ENCODE results near the gene ADARB1.

The ADARB1 gene

GRCh38 chr21:45080639-45081414 is 6.4 kb downstream of the ADARB1 start:
- DNase-seq (ENCODE audit: low spot score in 2 of 2) = no peak
- no peak overlapping the region for H3K4me3 ChIP-seq
- no peaks in the 10 kb centered on the region for H3K27me3 ChIP-seq (ENCODE audit: low read depth)
- peaks cover 9% of the 10 kb centered on the region; the same call in 1 of the 2 replicates for H3K4me1 ChIP-seq
- H3K9me3 ChIP-seq = no peaks in the 10 kb centered on the region
- no peaks in the 10 kb centered on the region for H3K36me3 ChIP-seq (replicated peaks)
- in situ Hi-C loops (cut with MboI; ENCODE audit: low sequenced_read_pairs) = no loop called here

- no peaks in the 10 kb centered on the region for H3K9me3 ChIP-seq
- H3K4me1 ChIP-seq = 0 out of 2 replicates have a peak, but pooled peaks cover 3% of the 10 kb centered on the region
- DNase-seq (ENCODE audit: low spot score in 2 of 2) = no peak
- H3K4me3 ChIP-seq = no peak overlapping the region
- no peaks in the 10 kb centered on the region for H3K36me3 ChIP-seq (replicated peaks)
- H3K27me3 ChIP-seq (ENCODE audit: low read depth) = no peaks in the 10 kb centered on the region
- in situ Hi-C loops (cut with MboI; ENCODE audit: low sequenced_read_pairs) = no loop called here
These were observed 7.3 kb downstream of the ADARB1 start for GRCh38 chr21:45081636-45082035.

GRCh38 chr21:45082736-45083135 is 8.4 kb downstream of the ADARB1 start:
- no peak for DNase-seq (ENCODE audit: low spot score in 2 of 2)
- Histone ChIP-seq H3K9me3 (no peaks in the 10 kb centered on the region), H3K4me1 (0 out of 2 replicates have a peak, but pooled peaks cover 2% of the 10 kb centered on the region), H3K36me3 (replicated peaks) (no peaks in the 10 kb centered on the region), H3K4me3 (no peak overlapping the region), H3K27me3 (ENCODE audit: low read depth) (no peaks in the 10 kb centered on the region)
- in situ Hi-C loops (cut with MboI; ENCODE audit: low sequenced_read_pairs) = no loop called here

GRCh38 chr21:45084121-45084520 is 9.7 kb downstream of the ADARB1 start:
- Histone ChIP-seq H3K36me3 (replicated peaks) (no peaks in the 10 kb centered on the region), H3K9me3 (no peaks in the 10 kb centered on the region), H3K4me1 (0 out of 2 replicates have a peak, but pooled peaks cover 2% of the 10 kb centered on the region), H3K27me3 (ENCODE audit: low read depth) (no peaks in the 10 kb centered on the region), H3K4me3 (no peak overlapping the region)
- no peak for DNase-seq (ENCODE audit: low spot score in 2 of 2)
- in situ Hi-C loops (cut with MboI; ENCODE audit: low sequenced_read_pairs) = no loop called here

GRCh38 chr21:45084881-45085536 is 10.6 kb downstream of the ADARB1 start:
- H3K4me3 ChIP-seq = no peak overlapping the region
- H3K36me3 ChIP-seq (replicated peaks) = no peaks in the 10 kb centered on the region
- no peaks in the 10 kb centered on the region for H3K27me3 ChIP-seq (ENCODE audit: low read depth)
- in situ Hi-C loops (cut with MboI; ENCODE audit: low sequenced_read_pairs) = no loop called here
- no peaks in the 10 kb centered on the region for H3K4me1 ChIP-seq
- DNase-seq (ENCODE audit: low spot score in 2 of 2) = no peak
- no peaks in the 10 kb centered on the region for H3K9me3 ChIP-seq

GRCh38 chr21:45085700-45086099 is 11.3 kb downstream of the ADARB1 start:
- H3K9me3 ChIP-seq = no peaks in the 10 kb centered on the region
- no peak for DNase-seq (ENCODE audit: low spot score in 2 of 2)
- in situ Hi-C loops (cut with MboI; ENCODE audit: low sequenced_read_pairs) = no loop called here
- H3K27me3 ChIP-seq (ENCODE audit: low read depth) = no peaks in the 10 kb centered on the region
- H3K4me3 ChIP-seq = no peak overlapping the region
- H3K4me1 ChIP-seq = no peaks in the 10 kb centered on the region
- no peaks in the 10 kb centered on the region for H3K36me3 ChIP-seq (replicated peaks)

GRCh38 chr21:45086337-45086958 is 12.1 kb downstream of the ADARB1 start:
- Histone ChIP-seq H3K9me3 (no peaks in the 10 kb centered on the region), H3K27me3 (ENCODE audit: low read depth) (no peaks in the 10 kb centered on the region), H3K4me3 (no peak overlapping the region), H3K36me3 (replicated peaks) (no peaks in the 10 kb centered on the region), H3K4me1 (no peaks in the 10 kb centered on the region)
- DNase-seq (ENCODE audit: low spot score in 2 of 2) = no peak
- in situ Hi-C loops (cut with MboI; ENCODE audit: low sequenced_read_pairs) = no loop called here

- Histone ChIP-seq H3K36me3 (replicated peaks) (no peaks in the 10 kb centered on the region), H3K27me3 (ENCODE audit: low read depth) (no peaks in the 10 kb centered on the region), H3K9me3 (no peaks in the 10 kb centered on the region), H3K4me1 (no peaks in the 10 kb centered on the region), H3K4me3 (no peak overlapping the region)
- in situ Hi-C loops (cut with MboI; ENCODE audit: low sequenced_read_pairs) = no loop called here
- no peak for DNase-seq (ENCODE audit: low spot score in 2 of 2)
These were observed 12.8 kb downstream of the ADARB1 start for GRCh38 chr21:45087022-45087823.

GRCh38 chr21:45088116-45088515 is 13.7 kb downstream of the ADARB1 start:
- Histone ChIP-seq H3K4me3 (no peak overlapping the region), H3K4me1 (no peaks in the 10 kb centered on the region), H3K27me3 (ENCODE audit: low read depth) (no peaks in the 10 kb centered on the region), H3K36me3 (replicated peaks) (no peaks in the 10 kb centered on the region), H3K9me3 (no peaks in the 10 kb centered on the region)
- in situ Hi-C loops (cut with MboI; ENCODE audit: low sequenced_read_pairs) = no loop called here
- no peak for DNase-seq (ENCODE audit: low spot score in 2 of 2)

GRCh38 chr21:45088729-45089128 is 14.3 kb downstream of the ADARB1 start:
- H3K9me3 ChIP-seq = no peaks in the 10 kb centered on the region
- in situ Hi-C loops (cut with MboI; ENCODE audit: low sequenced_read_pairs) = no loop called here
- DNase-seq (ENCODE audit: low spot score in 2 of 2) = no peak
- H3K4me3 ChIP-seq = no peak overlapping the region
- H3K36me3 ChIP-seq (replicated peaks) = no peaks in the 10 kb centered on the region
- H3K4me1 ChIP-seq = no peaks in the 10 kb centered on the region
- no peaks in the 10 kb centered on the region for H3K27me3 ChIP-seq (ENCODE audit: low read depth)

GRCh38 chr21:45089964-45090363 is 15.6 kb downstream of the ADARB1 start:
- in situ Hi-C loops (cut with MboI; ENCODE audit: low sequenced_read_pairs) = no loop called here
- Histone ChIP-seq H3K4me1 (no peaks in the 10 kb centered on the region), H3K9me3 (no peaks in the 10 kb centered on the region), H3K27me3 (ENCODE audit: low read depth) (no peaks in the 10 kb centered on the region), H3K36me3 (replicated peaks) (no peaks in the 10 kb centered on the region), H3K4me3 (no peak overlapping the region)
- DNase-seq (ENCODE audit: low spot score in 2 of 2) = no peak

- in situ Hi-C loops (cut with MboI; ENCODE audit: low sequenced_read_pairs) = no loop called here
- H3K4me3 ChIP-seq = no peak overlapping the region
- no peaks in the 10 kb centered on the region for H3K36me3 ChIP-seq (replicated peaks)
- no peaks in the 10 kb centered on the region for H3K9me3 ChIP-seq
- H3K4me1 ChIP-seq = no peaks in the 10 kb centered on the region
- no peak for DNase-seq (ENCODE audit: low spot score in 2 of 2)
- H3K27me3 ChIP-seq (ENCODE audit: low read depth) = no peaks in the 10 kb centered on the region
These were observed 16.6 kb downstream of the ADARB1 start for GRCh38 chr21:45090966-45091365.

- no peaks in the 10 kb centered on the region for H3K4me1 ChIP-seq
- DNase-seq (ENCODE audit: low spot score in 2 of 2) = no peak
- no peaks in the 10 kb centered on the region for H3K27me3 ChIP-seq (ENCODE audit: low read depth)
- H3K4me3 ChIP-seq = no peak overlapping the region
- in situ Hi-C loops (cut with MboI; ENCODE audit: low sequenced_read_pairs) = no loop called here
- H3K9me3 ChIP-seq = no peaks in the 10 kb centered on the region
- H3K36me3 ChIP-seq (replicated peaks) = no peaks in the 10 kb centered on the region
These were observed 17.4 kb downstream of the ADARB1 start for GRCh38 chr21:45091550-45092322.

Measured in HAP-1 (cell line).